ENCODE results near the gene COCH. TPM values are rescaled to one million over a fixed set of nuclear protein-coding genes. Genes with fewer than 3 reads are reported as not detected.

Gene COCH
- total RNA-seq, 1 experiment from 2014 or later = 6.7 TPM

DNA sequence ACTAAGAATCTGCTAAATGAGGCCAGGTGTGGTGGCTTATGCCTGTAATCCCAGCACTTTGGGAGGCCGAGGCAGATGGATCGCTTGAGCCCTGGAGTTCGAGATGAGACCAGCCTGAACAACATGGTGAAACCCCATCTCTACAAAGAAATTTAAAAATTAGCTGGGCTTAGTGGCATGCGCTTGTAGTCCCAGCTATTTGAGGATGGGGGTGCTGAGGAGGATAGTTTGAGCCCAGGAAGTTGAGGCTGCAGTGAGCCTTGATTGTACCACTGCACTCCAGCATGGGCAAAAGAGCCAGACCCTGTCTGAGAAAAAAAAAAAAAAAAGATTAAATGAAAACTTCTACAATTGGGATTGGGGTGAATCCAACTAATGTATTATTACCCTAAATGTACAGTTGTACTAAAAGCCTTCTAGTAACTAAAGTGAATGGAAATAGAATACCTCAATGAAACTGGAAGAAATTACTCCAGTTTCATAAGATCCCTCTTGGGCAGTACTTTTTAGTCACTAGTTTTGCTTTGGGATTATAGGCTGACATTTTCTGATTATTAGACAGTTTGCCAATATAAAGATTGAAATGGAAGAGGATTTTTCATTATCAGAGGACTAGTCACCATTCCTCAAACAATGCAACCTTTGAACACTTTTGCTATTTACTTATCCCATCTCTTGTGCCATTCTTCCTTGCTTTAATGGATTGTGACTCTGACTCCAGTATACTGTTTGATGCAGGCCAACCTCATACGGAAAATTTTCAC, 14.3 kb downstream of the COCH start:
- CTCF ChIA-PET = no interaction called here
- no peak for DNase-seq (ENCODE audit: low read depth, low spot score)
- H3K9me2 ChIP-seq (ENCODE audit: insufficient read depth) = no peaks in the 10 kb centered on the region
- no peak overlapping the region for H3K27ac ChIP-seq (ENCODE audit: low read depth, low read length)
- BruUV-seq (replicated peaks) = no TSS peak
- TF ChIP-seq, protein P1, sequence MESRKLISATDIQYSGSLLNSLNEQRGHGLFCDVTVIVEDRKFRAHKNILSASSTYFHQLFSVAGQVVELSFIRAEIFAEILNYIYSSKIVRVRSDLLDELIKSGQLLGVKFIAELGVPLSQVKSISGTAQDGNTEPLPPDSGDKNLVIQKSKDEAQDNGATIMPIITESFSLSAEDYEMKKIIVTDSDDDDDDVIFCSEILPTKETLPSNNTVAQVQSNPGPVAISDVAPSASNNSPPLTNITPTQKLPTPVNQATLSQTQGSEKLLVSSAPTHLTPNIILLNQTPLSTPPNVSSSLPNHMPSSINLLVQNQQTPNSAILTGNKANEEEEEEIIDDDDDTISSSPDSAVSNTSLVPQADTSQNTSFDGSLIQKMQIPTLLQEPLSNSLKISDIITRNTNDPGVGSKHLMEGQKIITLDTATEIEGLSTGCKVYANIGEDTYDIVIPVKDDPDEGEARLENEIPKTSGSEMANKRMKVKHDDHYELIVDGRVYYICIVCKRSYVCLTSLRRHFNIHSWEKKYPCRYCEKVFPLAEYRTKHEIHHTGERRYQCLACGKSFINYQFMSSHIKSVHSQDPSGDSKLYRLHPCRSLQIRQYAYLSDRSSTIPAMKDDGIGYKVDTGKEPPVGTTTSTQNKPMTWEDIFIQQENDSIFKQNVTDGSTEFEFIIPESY (IDR thresholded peaks at IDR 0.05; ENCODE audit: extremely low read depth, insufficient replicate concordance, low read length) = no peak
- TF ChIP-seq ZFX (IDR thresholded peaks at IDR 0.05) (no peak), RAD21 (IDR thresholded peaks at IDR 0.05; ENCODE audit: low read depth) (no peak), POLR2A (IDR thresholded peaks at IDR 0.05; ENCODE audit: borderline replicate concordance, extremely low read depth, insufficient read depth, insufficient read length) (no peak), SIN3A (IDR thresholded peaks at IDR 0.05; ENCODE audit: low read depth) (no peak), POLR2AphosphoS5 (IDR thresholded peaks at IDR 0.05; ENCODE audit: low read depth, low read length) (no peak), EZH2phosphoT487 (IDR thresholded peaks at IDR 0.05; ENCODE audit: borderline replicate concordance) (no peak), ATF3 (IDR thresholded peaks at IDR 0.05) (no peak)
- ATAC-seq = no peak
- H3K79me2 ChIP-seq (ENCODE audit: insufficient read depth, low read length) = no peaks in the 10 kb centered on the region
- no peaks in the 10 kb centered on the region for H3K9me3 ChIP-seq (ENCODE audit: control insufficient read depth in 1 of 2, insufficient read depth in 1 of 2, low read depth in 1 of 2, low read length in 2 of 2)
- POLR2A ChIA-PET = no interaction called here
- peaks cover 0 to 5% of the 10 kb centered on the region in 2 experiments; a peak in 1 of 4 replicates for H3K36me3 ChIP-seq (ENCODE audit: control insufficient read depth in 1 of 2, insufficient read depth in 2 of 2, low read length in 2 of 2)
- RAD21 ChIA-PET (ENCODE audit: low non-redundant PET in 1 of 2, low total read pairs in 2 of 2, uncharacterized antibody in 2 of 2, unreplicated experiment in 2 of 2) = no interaction called here
- no peak overlapping the region for H3K9ac ChIP-seq (ENCODE audit: low read length)
- H4K20me1 ChIP-seq (ENCODE audit: insufficient read depth) = no peaks in the 10 kb centered on the region
- no peaks in the 10 kb centered on the region for H3K4me1 ChIP-seq (ENCODE audit: control insufficient read depth in 1 of 2, insufficient read depth in 2 of 2, low read length in 2 of 2)
- H2AFZ ChIP-seq (ENCODE audit: low read depth, low read length, poor library complexity, severe bottlenecking) = no peak overlapping the region
- no peak overlapping the region for H3K4me3 ChIP-seq (replicated peaks in 1 of 2; ENCODE audit: low read depth in 1 of 2, low read length in 2 of 2)
- H3K4me2 ChIP-seq (ENCODE audit: low read length) = no peak overlapping the region
- intact Hi-C loops (cut with micrococcal nuclease) = no loop called here
- H3K27me3 ChIP-seq (ENCODE audit: insufficient read depth, low read length) = no peaks in the 10 kb centered on the region

Data from HCT116 (cell line).